GM18511 (cell line): ENCODE measurements around the gene SPATA31A7.
"Not testable (repeated sequence)": the region's sequence is repeated elsewhere in the genome, so short reads cannot be mapped to it uniquely, and the experiment has no call there.

ENCODE experiments used
- ATAC-seq: cut with Tn5 transposase; IDR thresholded peaks from one replicate; pipeline ENCODE4 v1.9.1; 2021; ENCODE audit warnings: mild to moderate bottlenecking, moderate library complexity; ENCODE audit not compliant: unreplicated experiment

SPATA31A7 gene

GRCh38 chr9:61189736-61190135 is at the start of gene SPATA31A7:
Gene SPATA31A7 (plus strand): TSS chr9:61190036. CDS start chr9:61190065, 29 bp downstream.
- ATAC-seq: not testable (repeated sequence)

DNA sequence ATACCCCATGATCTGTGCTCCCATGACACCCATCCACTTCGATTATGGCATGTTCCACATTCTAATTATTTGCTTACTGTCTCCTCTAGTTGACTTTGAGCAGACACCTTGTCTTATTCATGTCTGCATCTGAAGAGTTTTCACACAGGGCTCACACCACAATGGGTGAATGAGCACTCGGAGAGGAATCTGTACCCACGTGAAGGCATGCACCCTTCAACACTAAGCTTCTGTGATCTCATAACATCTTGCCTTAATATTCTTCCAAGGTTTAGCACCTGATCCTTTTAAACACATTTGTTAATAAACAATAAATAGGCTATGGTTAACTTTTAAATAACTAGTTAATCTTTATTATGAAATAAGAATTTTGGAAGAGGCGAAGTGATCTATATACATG is 36.6 kb downstream of the SPATA31A7 start:
- not testable (repeated sequence) for ATAC-seq
